Thyroid gland (tissue), 4 donors: ENCODE data around the gene DOCK2. TPM values are rescaled to one million over a fixed set of nuclear protein-coding genes. Genes with fewer than 3 reads are reported as not detected.

ENCODE experiments used
- DNase-seq, 2 donors: peaks; one replicate each; pipeline ENCODE4 v3.0.0-alpha.2; 2019
- H3K27ac ChIP-seq, 3 donors: fragments of 200-600 bp; sonication (generic); 1 replicate in 2 of 3; 2 replicates in 1 of 3; pipeline ENCODE4 v1.5.1; 2016 to 2019; ENCODE audit warnings: mild to moderate bottlenecking in 1 of 3, moderate library complexity in 1 of 3
- H3K27me3 ChIP-seq: fragments of 200-600 bp; sonication (generic); one replicate; pipeline ENCODE4 v1.5.1; 2019
- H3K36me3 ChIP-seq, 2 donors: fragments of 200-600 bp; sonication (generic); one replicate each; pipeline ENCODE4 v1.5.1; 2016 to 2019
- H3K4me1 ChIP-seq, 2 donors: fragments of 200-600 bp; sonication (generic); one replicate each; pipeline ENCODE4 v1.5.1; 2017 to 2019
- H3K4me3 ChIP-seq, 3 donors: fragments of 200-600 bp; sonication (generic); replicated peaks in 1 of 3; 1 replicate in 2 of 3; 2 replicates in 1 of 3; pipeline ENCODE4 v1.5.1; 2016; ENCODE audit warnings: mild to moderate bottlenecking in 1 of 3
- H3K9me3 ChIP-seq: fragments of 200-600 bp; sonication (generic); one replicate; pipeline ENCODE4 v1.5.1; 2017
- CTCF ChIP-seq, 6 experiments: fragments of 200-600 bp in 3 of 6; fragments of 450-650 bp in 3 of 6; sonication (generic) in 3 of 6; IDR thresholded peaks; one replicate each; pipeline ENCODE4 v1.5.1; 2016 to 2019; ENCODE audit warnings: antibody characterized with exemption in 6 of 6, mild to moderate bottlenecking in 2 of 6, inconsistent platforms in 1 of 6, moderate library complexity in 1 of 6
- POLR2A ChIP-seq, 2 donors: fragments of 450-650 bp; IDR thresholded peaks; one replicate each; pipeline ENCODE4 v1.6.1; 2017; ENCODE audit warnings: antibody characterized with exemption in 2 of 2, mild to moderate bottlenecking in 2 of 2, moderate library complexity in 1 of 2
- WGBS, 2 donors: methylation state at CpG; one replicate each; pipeline ENCODE4 v1.1.5; 2017; 5-methylcytosine and 5-hydroxymethylcytosine counted together
- intact Hi-C: fragments of 100-400 bp; cut with DNase I; formaldehyde crosslinking; loops from one replicate; pipeline ENCODE4 v1.15.1; 2023
- total RNA-seq, 4 donors: library from RNA; depleted of rRNA; stranded (reverse); fragments of >200 nt; gene quantifications; one replicate each; pipeline ENCODE4 v1.2.3, GENCODE V29; 2016

Gene DOCK2
- total RNA-seq, 4 donors from 2014 or later = 4.3 to 14.1 (median 8.6) TPM

- Histone ChIP-seq H3K36me3 (no peaks in the 10 kb centered on the region), H3K9me3 (no peaks in the 10 kb centered on the region), H3K27me3 (no peaks in the 10 kb centered on the region), H3K4me1 (no peaks in the 10 kb centered on the region), H3K27ac (no peak overlapping the region), H3K4me3 (no peak overlapping the region)
- TF ChIP-seq CTCF (IDR thresholded peaks at IDR 0.05) (no peak), POLR2A (IDR thresholded peaks at IDR 0.05) (no peak)
- intact Hi-C loops = no loop called here
- 37 to 45% methylated on average over 11 to 13 of the region's 13 CpGs for whole genome bisulfite sequencing, 2 donors
- peak; percentile 3 to 14 for DNase-seq
These were observed 11.7 kb downstream of the DOCK2 start for GRCh38 chr5:169648725-169649310.

GRCh38 chr5:169649486-169649885, 12.4 kb downstream of the DOCK2 start:
- no peaks in the 10 kb centered on the region for H3K4me1 ChIP-seq
- TF ChIP-seq CTCF (IDR thresholded peaks at IDR 0.05) (no peak), POLR2A (IDR thresholded peaks at IDR 0.05) (no peak)
- intact Hi-C loops = no loop called here
- H3K27me3 ChIP-seq = no peaks in the 10 kb centered on the region
- DNase-seq = no peak
- H3K36me3 ChIP-seq = no peaks in the 10 kb centered on the region
- H3K4me3 ChIP-seq = no peak overlapping the region
- no peaks in the 10 kb centered on the region for H3K9me3 ChIP-seq
- no peak overlapping the region for H3K27ac ChIP-seq
- 75% methylated on average over 7 of the region's 7 CpGs for WGBS, 2 donors

GRCh38 chr5:169650701-169651331, 13.7 kb downstream of the DOCK2 start:
- no peak for DNase-seq
- intact Hi-C loops = no loop called here
- H3K27ac ChIP-seq = no peak overlapping the region
- TF ChIP-seq CTCF (IDR thresholded peaks at IDR 0.05) = no peak
- 81 to 82% methylated on average over 5 of the region's 5 CpGs for WGBS, 2 donors
- no peaks in the 10 kb centered on the region for H3K36me3 ChIP-seq
- no peaks in the 10 kb centered on the region for H3K4me1 ChIP-seq
- H3K9me3 ChIP-seq = no peaks in the 10 kb centered on the region
- H3K27me3 ChIP-seq = no peaks in the 10 kb centered on the region
- no peak overlapping the region for H3K4me3 ChIP-seq

GRCh38 chr5:169651526-169651925, 14.5 kb downstream of the DOCK2 start:
- whole genome bisulfite sequencing, 2 donors = 47 to 69% methylated on average over 5 of the region's 5 CpGs
- no peaks in the 10 kb centered on the region for H3K27me3 ChIP-seq
- TF ChIP-seq CTCF (IDR thresholded peaks at IDR 0.05) (no peak), POLR2A (IDR thresholded peaks at IDR 0.05) (no peak)
- H3K4me3 ChIP-seq = no peak overlapping the region
- H3K4me1 ChIP-seq = no peaks in the 10 kb centered on the region
- DNase-seq = no peak
- H3K36me3 ChIP-seq = no peaks in the 10 kb centered on the region
- intact Hi-C loops = no loop called here
- no peak overlapping the region for H3K27ac ChIP-seq
- no peaks in the 10 kb centered on the region for H3K9me3 ChIP-seq

GRCh38 chr5:169652057-169652456, 15.0 kb downstream of the DOCK2 start:
- H3K27ac ChIP-seq = no peak overlapping the region
- no peaks in the 10 kb centered on the region for H3K36me3 ChIP-seq
- no peaks in the 10 kb centered on the region for H3K4me1 ChIP-seq
- intact Hi-C loops = no loop called here
- H3K9me3 ChIP-seq = no peaks in the 10 kb centered on the region
- 11 to 20% methylated on average over 1 of the region's 1 CpG for WGBS, 2 donors
- DNase-seq = peak; percentile 22 to 34
- H3K4me3 ChIP-seq = no peak overlapping the region
- H3K27me3 ChIP-seq = no peaks in the 10 kb centered on the region
- no peak for TF ChIP-seq CTCF (IDR thresholded peaks at IDR 0.05)
- no peak for TF ChIP-seq POLR2A (IDR thresholded peaks at IDR 0.05)
